HCT116 (cell line): ENCODE measurements around the gene FEZF2.

Experiments used
- EZH2 ChIP-seq: fragments of 200-600 bp; sonication (generic); IDR thresholded peaks from 2 replicates; pipeline ENCODE4 v1.6.1; 2017; ENCODE audit warnings: antibody characterized with exemption, mixed run types
- RAD21 ChIP-seq: IDR thresholded peaks from 2 replicates; pipeline ENCODE4 v1.6.1; 2012; ENCODE audit warnings: low read depth, mild to moderate bottlenecking
- TF ChIP-seq, protein P1 (sequence below), 3 experiments: fragments of 200-600 bp in 1 of 3; sonication (generic) in 1 of 3; IDR thresholded peaks in 2 of 3; conservative IDR thresholded peaks in 1 of 3; 2 replicates each; pipeline ENCODE4 v1.5.1; 2012 to 2017; ENCODE audit warnings: low read depth in 2 of 3, low read length in 2 of 3, antibody characterized with exemption in 1 of 3, borderline replicate concordance in 1 of 3, control low read depth in 1 of 3, mild to moderate bottlenecking in 1 of 3, mixed read lengths in 1 of 3, mixed run types in 1 of 3, moderate library complexity in 1 of 3; ENCODE audit not compliant: insufficient read depth in 1 of 3

DNA sequence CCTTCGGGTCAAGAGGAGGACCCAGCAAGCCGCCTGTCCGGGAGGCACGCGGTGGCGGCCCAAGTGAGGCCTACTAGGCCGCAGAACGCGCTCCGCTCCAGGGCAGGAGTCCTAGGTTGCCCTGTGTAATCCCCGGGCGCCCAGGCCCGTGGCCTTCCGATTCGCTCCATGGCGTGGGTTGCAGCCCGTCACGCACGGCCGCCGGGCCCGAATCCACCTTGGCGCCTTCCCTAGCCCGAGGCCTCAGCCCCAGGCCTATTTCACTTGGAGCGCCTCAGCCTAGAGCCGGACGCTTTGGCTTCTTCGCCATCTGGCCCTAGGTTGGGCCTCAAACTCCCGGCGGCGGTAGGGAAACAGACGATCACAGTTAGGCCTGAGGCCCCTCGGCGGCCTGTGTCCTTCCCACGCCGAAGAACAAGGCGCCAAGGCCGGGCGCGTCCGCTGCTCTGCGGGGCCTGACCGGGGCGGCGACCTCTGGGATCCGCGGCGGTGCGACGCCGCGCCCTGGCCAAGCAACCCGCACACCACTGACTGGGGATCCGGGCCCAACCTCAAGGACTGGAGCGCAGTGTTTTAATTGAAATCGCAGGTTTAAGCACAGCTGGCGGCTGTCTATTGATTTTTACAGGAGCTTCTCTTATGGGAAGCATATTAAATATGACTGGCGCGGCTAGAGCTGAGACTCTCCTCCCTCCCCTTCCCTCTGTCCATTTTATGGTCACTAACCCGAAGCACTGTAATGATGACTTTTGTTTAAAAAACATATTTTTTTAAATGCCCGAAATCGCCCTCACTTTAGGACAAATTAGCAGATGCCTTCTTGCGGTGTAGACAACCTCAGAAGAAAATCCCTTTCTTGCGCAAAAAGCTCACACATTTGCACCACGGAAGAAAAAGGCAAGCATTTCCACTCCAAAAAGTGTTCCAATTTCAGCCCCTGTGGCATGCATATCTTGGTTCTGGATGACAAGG is 3.8 kb upstream of the FEZF2 start:
- TF ChIP-seq, protein P1, sequence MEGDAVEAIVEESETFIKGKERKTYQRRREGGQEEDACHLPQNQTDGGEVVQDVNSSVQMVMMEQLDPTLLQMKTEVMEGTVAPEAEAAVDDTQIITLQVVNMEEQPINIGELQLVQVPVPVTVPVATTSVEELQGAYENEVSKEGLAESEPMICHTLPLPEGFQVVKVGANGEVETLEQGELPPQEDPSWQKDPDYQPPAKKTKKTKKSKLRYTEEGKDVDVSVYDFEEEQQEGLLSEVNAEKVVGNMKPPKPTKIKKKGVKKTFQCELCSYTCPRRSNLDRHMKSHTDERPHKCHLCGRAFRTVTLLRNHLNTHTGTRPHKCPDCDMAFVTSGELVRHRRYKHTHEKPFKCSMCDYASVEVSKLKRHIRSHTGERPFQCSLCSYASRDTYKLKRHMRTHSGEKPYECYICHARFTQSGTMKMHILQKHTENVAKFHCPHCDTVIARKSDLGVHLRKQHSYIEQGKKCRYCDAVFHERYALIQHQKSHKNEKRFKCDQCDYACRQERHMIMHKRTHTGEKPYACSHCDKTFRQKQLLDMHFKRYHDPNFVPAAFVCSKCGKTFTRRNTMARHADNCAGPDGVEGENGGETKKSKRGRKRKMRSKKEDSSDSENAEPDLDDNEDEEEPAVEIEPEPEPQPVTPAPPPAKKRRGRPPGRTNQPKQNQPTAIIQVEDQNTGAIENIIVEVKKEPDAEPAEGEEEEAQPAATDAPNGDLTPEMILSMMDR (IDR thresholded peaks at IDR 0.05 in 2 of 3, conservative IDR thresholded peaks at IDR 0.05 in 1 of 3; ENCODE audit: borderline replicate concordance in 1 of 3, insufficient read depth in 1 of 3, low read depth in 2 of 3, low read length in 2 of 3): no peak
- TF ChIP-seq RAD21 (no peak), EZH2 (no peak)
